ENCODE results near the gene A1BG.
A peak's percentile ranks its signal among the peaks of the same experiment; 100 is the strongest.
"Not testable (repeated sequence)": the region's sequence is repeated elsewhere in the genome, so short reads cannot be mapped to it uniquely, and the experiment has no call there.

A1BG gene

GRCh38 chr19:58334691-58335249 lies 18.5 kb downstream of the A1BG start:
- DNase-seq, result no peak

GRCh38 chr19:58332697-58333096 lies 20.6 kb downstream of the A1BG start:
- no peak for DNase-seq

- DNase-seq, result no peak
Observed at GRCh38 chr19:58330458-58330857, 22.8 kb downstream of the A1BG start.

GRCh38 chr19:58328999-58329398 lies 24.3 kb downstream of the A1BG start:
- DNase-seq, result no peak

- DNase-seq, result peak; percentile 55
Observed at GRCh38 chr19:58326914-58327726, 26.2 kb downstream of the A1BG start, which contains the start of gene ZSCAN22. Gene ZSCAN22 (plus strand): TSS chr19:58326994. CDS start chr19:58334803, 7,809 bp downstream.

GRCh38 chr19:58326501-58326913 lies 26.8 kb downstream of the A1BG start:
- DNase-seq, result no peak

- no peak for DNase-seq
Observed at GRCh38 chr19:58325311-58326022, 27.8 kb downstream of the A1BG start.

- no peak for DNase-seq
Observed at GRCh38 chr19:58319241-58319640, 34.1 kb downstream of the A1BG start.

- no peak for DNase-seq
Observed at GRCh38 chr19:58318297-58318696, 35.0 kb downstream of the A1BG start.

- no peak for DNase-seq
Observed at GRCh38 chr19:58317476-58318072, 35.7 kb downstream of the A1BG start.

GRCh38 chr19:58315580-58315979 lies 37.7 kb downstream of the A1BG start:
- DNase-seq, result no peak

- DNase-seq, result no peak
Observed at GRCh38 chr19:58311345-58311865, 41.9 kb downstream of the A1BG start.

GRCh38 chr19:58310685-58311084 lies 42.6 kb downstream of the A1BG start:
- not testable (repeated sequence) for DNase-seq

- DNase-seq, result no peak
Observed at GRCh38 chr19:58307736-58308135, 45.6 kb downstream of the A1BG start.

GRCh38 chr19:58305932-58306323 lies 47.4 kb downstream of the A1BG start:
- no peak for DNase-seq

GRCh38 chr19:58305065-58305931 lies 48.0 kb downstream of the A1BG start, which contains the start of gene ERVK3-1:
Gene ERVK3-1 (plus strand): TSS chr19:58305377. CDS start chr19:58312169, 6,792 bp downstream.
- DNase-seq, result peak; percentile 90

- DNase-seq, result no peak
Observed at GRCh38 chr19:58304748-58305064, 48.6 kb downstream of the A1BG start.

- DNase-seq, result no peak
Observed at GRCh38 chr19:58304255-58304654, 49.0 kb downstream of the A1BG start.

- no peak for DNase-seq
Observed at GRCh38 chr19:58300620-58301019, 52.7 kb downstream of the A1BG start.

GRCh38 chr19:58296104-58296503 lies 57.2 kb downstream of the A1BG start:
- no peak for DNase-seq
